ENCODE data around the gene TENM4. TPM values are rescaled to one million over a fixed set of nuclear protein-coding genes. Genes with fewer than 3 reads are reported as not detected.

The TENM4 gene
- polyA plus RNA-seq, 1 of the 3 experiments (the other 2 are of a cell fraction): 16.7 TPM

- H3K4me1 ChIP-seq (ENCODE audit: control insufficient read depth in 1 of 2, insufficient read depth in 2 of 2, low read depth in 1 of 2, low read length in 1 of 2): peaks cover 0 to 15% of the 10 kb centered on the region in 2 experiments; a peak in 2 of 4 replicates
- no peaks in the 10 kb centered on the region for H4K20me1 ChIP-seq (ENCODE audit: insufficient read depth)
- H3K27me3 ChIP-seq (ENCODE audit: insufficient read depth): no peaks in the 10 kb centered on the region
- no peaks in the 10 kb centered on the region for H3F3A ChIP-seq (replicated peaks; ENCODE audit: insufficient read depth)
- WGBS (ENCODE audit: low lambda C conversion rate): 86% methylated on average over 1 of the region's 1 CpG
- TF ChIP-seq TEAD4 (IDR thresholded peaks at IDR 0.05; ENCODE audit: borderline replicate concordance, insufficient read depth) (no peak), ELF1 (IDR thresholded peaks at IDR 0.05) (no peak), NFIC (IDR thresholded peaks at IDR 0.05; ENCODE audit: borderline replicate concordance) (no peak), PBX3 (IDR thresholded peaks at IDR 0.05) (no peak), YY1 (IDR thresholded peaks at IDR 0.05; ENCODE audit: low read depth) (no peak), NRF1 (IDR thresholded peaks at IDR 0.05; ENCODE audit: low read depth, low read length) (no peak), JUND (IDR thresholded peaks at IDR 0.05) (no peak), MXI1 (IDR thresholded peaks at IDR 0.05; ENCODE audit: low read depth, low read length) (no peak), GABPA (IDR thresholded peaks at IDR 0.05; ENCODE audit: low read depth) (no peak), SIN3A (IDR thresholded peaks at IDR 0.05; ENCODE audit: borderline replicate concordance, low read depth, low read length) (no peak), SMC3 (IDR thresholded peaks at IDR 0.05; ENCODE audit: low read depth, low read length) (no peak), IRF3 (IDR thresholded peaks at IDR 0.05; ENCODE audit: low read depth, low read length) (no peak), USF2 (IDR thresholded peaks at IDR 0.05; ENCODE audit: borderline replicate concordance, low read depth, low read length) (no peak), USF1 (IDR thresholded peaks at IDR 0.05; ENCODE audit: borderline replicate concordance, low read depth) (no peak), FOXJ3 (CRISPR knock-in tag; IDR thresholded peaks at IDR 0.05) (no peak), MEF2A (IDR thresholded peaks at IDR 0.05; ENCODE audit: borderline replicate concordance, low read depth) (no peak), EZH2phosphoT487 (IDR thresholded peaks at IDR 0.05; ENCODE audit: borderline replicate concordance, low read depth) (no peak)
- H3K4me3 ChIP-seq (ENCODE audit: low read depth in 2 of 2, low read length in 1 of 2): no peak overlapping the region
- H3K9me3 ChIP-seq: no peaks in the 10 kb centered on the region
- no peak overlapping the region for H3K9ac ChIP-seq
- H3K36me3 ChIP-seq (replicated peaks in 1 of 2; ENCODE audit: control insufficient read depth in 1 of 2, insufficient read depth in 2 of 2, low read length in 1 of 2): no peaks in the 10 kb centered on the region
- no peak overlapping the region for H2AFZ ChIP-seq (ENCODE audit: low read depth)
- ChIA-PET POLR2A (no interaction called here), CTCF (no interaction called here)
- no peaks in the 10 kb centered on the region for H3K9me2 ChIP-seq
- H3K4me2 ChIP-seq: no peak overlapping the region
- no peak overlapping the region for H3K27ac ChIP-seq (ENCODE audit: low read depth in 2 of 2, low read length in 1 of 2)
- no peaks in the 10 kb centered on the region for H3K79me2 ChIP-seq (ENCODE audit: insufficient read depth)
- DNase-seq: no peak
Measured at GRCh38 chr11:78993802-78994430, 446.9 kb downstream of the TENM4 start.

Data from SK-N-SH (cell line).